B cell (primary cell): ENCODE measurements around the gene BNIP1. TPM values are rescaled to one million over a fixed set of nuclear protein-coding genes. Genes with fewer than 3 reads are reported as not detected.

ENCODE experiments used
- ATAC-seq: fragments of 200-7000 bp; cut with Tn5 transposase; one replicate; pipeline ENCODE4 v1.10.0; 2021; ENCODE audit warnings: low read depth, mild to moderate bottlenecking, moderate number of reproducible peaks, moderate library complexity
- CTCF ChIA-PET: fragments of 350-600 bp; sonication (Branson Sonifier 250); formaldehyde crosslinking; loops from one replicate; lab custom pipeline; 2021; ENCODE audit warnings: antibody characterized with exemption, inconsistent platforms; lab: Charles Lee
- POLR2A ChIA-PET: fragments of 350-600 bp; sonication (Branson Sonifier 250); formaldehyde crosslinking; loops from one replicate; lab custom pipeline; 2021; ENCODE audit warnings: antibody characterized with exemption; lab: Charles Lee
- DNase-seq: peaks from one replicate; pipeline ENCODE4 v3.0.0; 2013
- H2AFZ ChIP-seq: 2 replicates; pipeline ENCODE4 v1.6.1; 2012; ENCODE audit warnings: mild to moderate bottlenecking, low read depth, low read length; ENCODE audit not compliant: insufficient read depth, poor library complexity, severe bottlenecking
- H3K27ac ChIP-seq, 2 donors: 1 replicate in 1 of 2; 2 replicates in 1 of 2; pipeline ENCODE4 v1.5.1; 2012 to 2013; ENCODE audit warnings: low read length in 2 of 2, mild to moderate bottlenecking in 2 of 2, moderate library complexity in 1 of 2
- H3K27me3 ChIP-seq, 4 experiments: fragments of 200-600 bp in 1 of 4; sonication (generic) in 1 of 4; replicated peaks in 1 of 4; 1 replicate in 2 of 4; 2 replicates in 2 of 4; pipeline versions ENCODE4 v1.6.1 to v1.7.0; 2013 to 2016; ENCODE audit warnings: low read length in 3 of 4, mild to moderate bottlenecking in 2 of 4, mixed read lengths in 1 of 4, moderate library complexity in 1 of 4; ENCODE audit not compliant: insufficient read depth in 4 of 4, control insufficient read depth in 3 of 4; ENCODE audit errors: control extremely low read depth in 1 of 4
- H3K36me3 ChIP-seq, 2 experiments: replicated peaks in 1 of 2; 1 replicate in 1 of 2; 2 replicates in 1 of 2; pipeline versions ENCODE4 v1.6.1 to v1.7.1; 2013; ENCODE audit warnings: low read length in 1 of 2; ENCODE audit not compliant: insufficient read depth in 2 of 2, control insufficient read depth in 1 of 2; ENCODE audit errors: control extremely low read depth in 1 of 2, extremely low read depth in 1 of 2
- H3K4me1 ChIP-seq, 2 donors: fragments of 200-600 bp in 1 of 2; sonication (generic) in 1 of 2; 1 replicate in 1 of 2; 2 replicates in 1 of 2; pipeline versions ENCODE4 v1.5.1 to v1.6.1; 2013 to 2017; ENCODE audit warnings: low read length in 2 of 2; ENCODE audit not compliant: control insufficient read depth in 2 of 2, insufficient read depth in 2 of 2
- H3K4me2 ChIP-seq: replicated peaks from 2 replicates; pipeline ENCODE3; 2012; ENCODE audit warnings: mild to moderate bottlenecking, low read depth, low read length; ENCODE audit not compliant: poor library complexity, severe bottlenecking
- H3K4me3 ChIP-seq, 5 experiments: fragments of 200-600 bp in 1 of 5; sonication (generic) in 1 of 5; 1 replicate in 3 of 5; 2 replicates in 2 of 5; pipeline versions ENCODE4 v1.5.1 to v1.7.0; 2011 to 2016; ENCODE audit warnings: low read length in 4 of 5, mild to moderate bottlenecking in 4 of 5, low read depth in 2 of 5, control low read depth in 1 of 5, moderate library complexity in 1 of 5; ENCODE audit not compliant: insufficient read depth in 1 of 5; ENCODE audit errors: control extremely low read depth in 1 of 5, extremely low read depth in 1 of 5
- H3K79me2 ChIP-seq: fragments of 200-600 bp; sonication (generic); one replicate; pipeline ENCODE4 v1.6.0; 2016; ENCODE audit warnings: low read length; ENCODE audit not compliant: control insufficient read depth, insufficient read depth
- H3K9ac ChIP-seq: fragments of 200-600 bp; sonication (generic); 2 replicates; pipeline ENCODE4 v1.6.1; 2017; ENCODE audit warnings: mild to moderate bottlenecking, low read length, moderate library complexity
- H3K9me3 ChIP-seq, 3 donors: one replicate each; pipeline versions ENCODE4 v1.6.1 to v1.7.1; 2013; ENCODE audit warnings: low read length in 2 of 3; ENCODE audit not compliant: control insufficient read depth in 2 of 3, insufficient read depth in 1 of 3; ENCODE audit errors: control extremely low read depth in 1 of 3
- H4K20me1 ChIP-seq: 2 replicates; pipeline ENCODE4 v1.6.0; 2012; ENCODE audit warnings: mild to moderate bottlenecking, low read length; ENCODE audit not compliant: insufficient read depth, control insufficient read depth, poor library complexity, severe bottlenecking
- H3K27ac Mint-ChIP-seq: one replicate; pipeline ENCODE4 v1.8.0; 2021; ENCODE audit warnings: mixed read lengths
- H3K27me3 Mint-ChIP-seq: one replicate; pipeline ENCODE4 v1.8.0; 2021; ENCODE audit warnings: mixed read lengths
- H3K4me1 Mint-ChIP-seq: one replicate; pipeline ENCODE4 v1.8.0; 2021; ENCODE audit warnings: mixed read lengths
- H3K4me3 Mint-ChIP-seq: one replicate; pipeline ENCODE4 v1.8.0; 2021; ENCODE audit warnings: mixed read lengths
- H3K9me3 Mint-ChIP-seq: one replicate; pipeline ENCODE4 v1.8.0; 2022; ENCODE audit warnings: mixed read lengths; ENCODE audit not compliant: insufficient read depth
- CTCF ChIP-seq: fragments of 200-600 bp; IDR thresholded peaks from one replicate; pipeline ENCODE4 v1.8.0; 2022; ENCODE audit warnings: antibody characterized with exemption, mild to moderate bottlenecking
- EZH2 ChIP-seq: IDR thresholded peaks from 2 replicates; pipeline ENCODE4 v1.6.1; 2012; ENCODE audit warnings: borderline replicate concordance, low read depth, mild to moderate bottlenecking, moderate library complexity, low read length; ENCODE audit not compliant: insufficient read depth, poor library complexity, severe bottlenecking
- WGBS: methylation state at CpG from one replicate; pipeline ENCODE4 v1.1.5; 2013; ENCODE audit warnings: missing lambda C conversion rate; ENCODE audit not compliant: insufficient coverage; 5-methylcytosine and 5-hydroxymethylcytosine counted together
- intact Hi-C: fragments of 100-400 bp; cut with micrococcal nuclease; formaldehyde crosslinking; loops from one replicate; pipeline ENCODE4 v1.10.0; 2022
- polyA plus RNA-seq: library from polyadenylated mRNA; depleted of rRNA; stranded (reverse); fragments of >200 nt; gene quantifications from 2 replicates; pipeline ENCODE4 v1.2.3, GENCODE V29; 2012
- total RNA-seq, 2 donors: library from RNA; stranded (reverse); fragments of 120-200 nt in 1 of 2; gene quantifications; 1 replicate in 1 of 2; 2 replicates in 1 of 2; pipeline versions ENCODE4 v1.2.3 to v1.2.4, GENCODE V29; 2013 to 2022

The BNIP1 gene
- total and polyA plus RNA-seq, 2 donors (not counting 1 experiment from before 2014, with no cell fraction given): 8.0 to 15.0 TPM

- Histone ChIP-seq H3K4me1 (no peaks in the 10 kb centered on the region), H4K20me1 (no peaks in the 10 kb centered on the region), H3K4me2 (no peak overlapping the region), H3K4me3 (no peak overlapping the region), H3K27ac (no peak overlapping the region), H3K36me3 (no peaks in the 10 kb centered on the region), H3K9me3 (peaks cover 0 to 23% (median 12%) of the 10 kb centered on the region in 3 donors), H3K27me3 (peaks cover 0 to 18% (median 4%) of the 10 kb centered on the region in 4 experiments), H3K79me2 (no peaks in the 10 kb centered on the region), H2AFZ (no peak overlapping the region), H3K9ac (no peak overlapping the region)
- ATAC-seq (no peak), DNase-seq (no peak)
- no peaks in the 10 kb centered on the region for H3K4me1 Mint-ChIP-seq
- intact Hi-C loops: no loop called here
- TF ChIP-seq CTCF (no peak), EZH2 (no peak)
- peaks cover 37% of the 10 kb centered on the region for H3K27me3 Mint-ChIP-seq
- H3K9me3 Mint-ChIP-seq: peaks cover 4% of the 10 kb centered on the region
- CTCF ChIA-PET: no interaction called here
- no peak overlapping the region for H3K27ac Mint-ChIP-seq
- POLR2A ChIA-PET: no interaction called here
- H3K4me3 Mint-ChIP-seq: no peak overlapping the region
These were observed 56.0 kb downstream of the BNIP1 start for GRCh38 chr5:173200356-173200755.

- Mint-ChIP-seq H3K4me3 (no peak overlapping the region), H3K9me3 (peaks cover 4% of the 10 kb centered on the region), H3K27me3 (peaks cover 35% of the 10 kb centered on the region), H3K27ac (no peak overlapping the region), H3K4me1 (no peaks in the 10 kb centered on the region)
- Histone ChIP-seq H3K79me2 (no peaks in the 10 kb centered on the region), H2AFZ (no peak overlapping the region), H3K4me3 (no peak overlapping the region), H3K9ac (no peak overlapping the region), H3K27me3 (peaks cover 0 to 23% (median 4%) of the 10 kb centered on the region in 4 experiments), H3K36me3 (no peaks in the 10 kb centered on the region), H3K4me1 (no peaks in the 10 kb centered on the region), H3K27ac (no peak overlapping the region), H3K4me2 (no peak overlapping the region), H3K9me3 (peaks cover 0 to 23% (median 12%) of the 10 kb centered on the region in 3 donors), H4K20me1 (no peaks in the 10 kb centered on the region)
- ATAC-seq (no peak), DNase-seq (no peak)
- 87% methylated on average over 12 of the region's 13 CpGs for WGBS
- POLR2A ChIA-PET: no interaction called here
- intact Hi-C loops: no loop called here
- TF ChIP-seq EZH2 (no peak), CTCF (no peak)
- CTCF ChIA-PET: interaction anchor here (0.7 to 1.2 kb wide), 4 partner anchors 9 to 489 kb away, joined by 3 to 8 read pairs (median 3); no protein-coding TSS in a partner anchor
These were observed 57.4 kb downstream of the BNIP1 start for GRCh38 chr5:173201636-173202265.
